HG03095 (cell line): ENCODE measurements around the gene OPTC.

Source experiments
- ATAC-seq: cut with Tn5 transposase; IDR thresholded peaks from one replicate; pipeline ENCODE4 v1.9.1; 2021; ENCODE audit warnings: moderate library complexity; ENCODE audit not compliant: unreplicated experiment

Gene OPTC

DNA sequence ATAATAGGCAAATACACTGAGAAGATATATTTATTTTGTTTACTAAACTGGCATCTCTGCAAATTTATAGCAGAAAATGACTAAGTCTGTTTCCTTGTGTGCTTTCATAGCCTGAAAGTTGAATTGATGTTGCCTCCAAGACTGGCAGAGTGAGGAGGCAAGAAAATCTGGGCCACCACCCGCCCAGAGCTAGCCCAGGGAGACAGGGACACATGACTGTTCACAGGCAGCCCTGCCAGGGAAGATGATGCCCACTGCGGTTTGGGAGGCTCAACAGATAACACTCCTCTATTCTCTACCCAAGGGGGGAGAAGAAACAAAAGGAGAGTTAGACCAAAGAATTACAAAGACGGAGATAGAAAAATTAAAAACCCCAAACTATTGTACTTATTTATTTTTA lies 37.1 kb downstream of the OPTC start:
- ATAC-seq: no peak

DNA sequence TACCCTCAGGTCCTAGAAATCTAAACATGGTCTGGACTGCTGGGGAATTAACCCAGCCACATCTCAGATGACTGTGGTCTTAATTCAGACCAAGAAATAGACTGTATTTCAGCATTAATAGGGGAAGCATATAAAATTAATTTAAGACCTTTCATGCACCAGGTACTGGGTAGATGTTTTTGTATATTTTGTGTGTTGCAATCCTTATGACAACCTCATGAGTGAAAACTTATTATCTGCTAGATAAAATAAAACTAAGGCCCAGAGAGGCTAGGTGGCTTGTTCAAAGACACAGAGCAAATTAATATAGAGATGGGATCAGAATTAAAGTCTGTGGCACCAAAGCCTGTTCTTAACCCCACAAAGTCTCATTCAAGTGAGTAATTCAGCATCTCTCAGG lies 40.1 kb downstream of the OPTC start:
- no peak for ATAC-seq

DNA sequence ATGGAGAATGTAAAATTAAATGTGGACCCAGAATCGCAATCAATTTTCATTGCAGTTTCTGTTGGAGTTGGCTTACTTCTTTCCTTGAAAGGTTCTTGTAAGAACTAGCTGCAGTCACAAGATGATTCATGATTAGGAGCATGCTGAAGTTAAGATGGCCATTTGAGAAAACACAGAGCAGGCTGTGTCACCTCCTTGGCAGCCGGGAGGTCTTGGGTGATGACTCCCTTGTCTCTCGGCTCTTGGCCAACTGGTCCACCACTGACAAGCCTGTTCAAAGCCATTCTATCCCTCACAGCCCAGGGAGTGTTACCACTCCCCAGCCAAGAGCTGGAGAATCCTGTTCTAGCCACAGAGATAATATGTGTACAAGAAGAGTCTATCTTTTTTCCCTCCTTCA lies 40.6 kb downstream of the OPTC start:
- ATAC-seq: no peak

DNA sequence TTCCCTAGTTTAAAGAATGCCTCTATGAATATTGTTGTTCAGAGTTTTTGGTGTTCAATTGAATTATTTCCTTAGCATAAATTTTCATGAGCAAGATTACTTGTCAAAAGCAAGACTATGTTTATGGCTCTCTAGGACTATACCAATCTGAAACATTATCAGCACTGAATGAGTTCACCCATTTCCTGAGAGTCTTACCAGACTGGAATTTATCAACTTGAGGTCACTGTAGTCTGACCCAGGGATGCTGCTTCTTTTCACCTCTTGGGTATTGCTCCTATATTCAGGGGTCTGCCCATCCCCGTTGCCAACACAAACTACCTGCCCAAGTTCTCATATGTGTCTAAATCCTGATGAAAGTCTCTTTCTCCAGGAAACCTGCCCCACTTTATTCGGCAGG lies 42.6 kb downstream of the OPTC start:
- ATAC-seq: no peak

DNA sequence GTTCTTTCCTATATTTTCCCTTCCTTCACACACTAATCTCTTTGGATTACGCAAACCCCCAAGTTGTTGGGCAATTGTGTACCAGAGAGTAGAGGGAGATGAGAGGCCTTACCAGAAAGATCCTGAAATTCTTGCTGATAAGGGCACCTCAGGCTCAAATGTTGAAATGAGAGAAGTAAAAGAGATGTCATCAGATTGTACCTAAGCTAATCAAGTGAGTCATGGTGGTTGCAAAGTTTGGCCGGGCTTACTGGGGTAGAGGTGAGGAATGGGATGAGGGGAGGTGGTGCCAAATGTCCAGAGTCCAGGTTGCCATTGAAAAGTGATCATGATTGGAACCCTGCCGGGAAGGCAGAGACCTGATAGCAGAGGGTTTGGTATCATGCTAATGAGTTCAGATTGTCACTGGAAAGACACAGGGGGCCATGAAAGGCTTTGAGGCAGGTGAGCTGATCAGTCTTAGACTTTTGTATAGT lies 43.1 kb downstream of the OPTC start:
- ATAC-seq: no peak

DNA sequence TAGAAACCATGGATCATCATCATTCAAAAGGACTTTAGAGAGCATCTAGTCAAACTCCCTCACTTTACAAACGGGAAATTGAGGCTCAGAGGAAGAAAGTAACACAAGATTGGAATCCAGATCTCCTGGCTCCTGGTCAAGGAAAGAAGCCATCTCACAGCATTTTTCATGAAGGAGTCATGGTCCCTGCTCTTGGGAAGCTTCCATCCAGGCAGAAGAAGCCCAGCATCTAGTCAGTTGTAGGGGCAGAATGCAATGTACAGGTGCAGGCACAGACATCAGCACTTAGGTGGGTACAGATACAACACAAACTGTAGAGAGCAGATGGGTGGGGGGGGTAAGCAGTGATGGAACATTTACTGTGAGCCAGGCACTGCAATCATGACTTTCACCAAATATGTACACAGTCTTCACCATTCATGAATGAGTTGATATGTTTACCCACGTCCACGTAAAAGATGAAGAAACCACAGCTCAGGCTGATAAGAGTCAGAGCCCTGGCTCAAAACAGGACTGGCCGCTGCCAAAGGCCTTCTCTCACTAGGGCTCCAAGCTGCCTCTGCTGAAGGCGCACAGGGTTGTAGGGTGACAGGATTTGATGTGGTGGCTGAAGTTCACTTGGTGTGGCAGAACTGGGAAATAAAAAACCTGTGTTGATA lies 44.0 kb downstream of the OPTC start:
- no peak for ATAC-seq

DNA sequence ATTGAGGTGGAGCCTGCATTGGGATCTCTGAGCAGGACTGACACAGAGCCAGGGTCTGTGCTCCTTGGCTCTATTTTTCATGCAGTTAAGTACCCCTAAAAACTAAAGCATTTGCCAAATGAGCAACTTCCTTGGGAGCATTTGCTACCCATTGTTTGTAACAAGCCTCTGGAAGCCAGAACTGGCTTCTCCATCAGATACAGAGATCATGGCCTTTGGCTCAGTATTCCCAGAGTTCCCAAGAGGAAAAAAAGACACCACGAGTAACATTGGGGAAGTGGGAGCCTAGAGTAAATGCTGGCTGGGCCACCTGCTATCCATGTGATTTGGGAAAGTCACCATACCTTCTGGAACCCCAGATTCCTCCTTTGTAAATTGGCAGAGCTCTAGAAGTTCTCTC lies 44.8 kb downstream of the OPTC start:
- ATAC-seq: no peak

DNA sequence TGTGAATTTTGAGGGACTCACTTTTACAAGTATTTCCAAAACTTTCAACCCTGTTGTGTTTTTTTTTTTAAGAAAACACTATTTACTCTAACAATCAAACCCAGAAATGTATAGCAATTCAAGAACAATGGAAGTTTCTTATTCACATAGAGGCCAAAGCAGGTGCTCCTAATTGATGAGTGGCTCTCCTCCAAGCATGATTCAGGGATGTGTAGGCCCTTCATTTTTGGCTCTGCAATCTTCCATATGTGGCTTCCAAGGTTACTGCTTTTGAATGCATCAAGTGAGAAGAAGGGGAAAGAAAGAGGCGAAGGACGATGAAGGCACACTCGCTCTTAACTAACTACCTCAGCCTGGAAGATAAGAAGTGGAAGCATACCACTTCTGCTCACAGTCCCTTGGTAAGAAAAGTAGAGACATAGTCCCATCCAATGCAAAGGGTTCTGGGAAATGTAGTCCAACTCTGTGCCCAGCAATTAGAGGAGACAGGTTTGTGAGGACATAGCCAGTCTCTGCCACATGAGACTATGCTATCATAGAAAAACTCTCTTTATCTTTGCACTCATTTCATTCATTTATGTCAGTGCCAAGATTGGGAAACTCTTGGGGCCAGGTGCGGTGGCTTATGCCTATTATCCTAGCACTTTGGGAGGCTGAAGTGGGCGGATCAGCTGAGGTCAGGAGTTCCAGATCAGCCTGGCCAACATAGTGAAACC lies 46.0 kb downstream of the OPTC start:
- ATAC-seq: no peak

DNA sequence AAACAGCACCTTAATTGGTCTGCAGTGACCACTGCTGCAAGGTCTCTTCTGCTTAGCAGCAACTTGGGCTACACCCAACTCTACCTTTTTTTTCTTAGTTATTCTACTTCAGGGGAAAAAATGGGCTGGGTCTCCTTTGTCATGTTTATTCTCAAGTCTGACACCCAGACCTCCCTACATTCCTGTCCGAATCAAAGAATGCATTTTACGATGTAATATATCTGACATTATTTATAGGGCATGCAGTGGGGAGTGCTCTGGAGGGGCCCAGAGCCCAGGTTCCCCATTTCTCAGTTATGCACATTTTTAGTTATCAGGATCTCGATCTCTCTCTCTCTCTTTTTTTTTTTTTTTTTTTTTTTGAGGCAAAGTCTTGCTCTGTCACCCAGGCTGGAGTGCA lies 50.5 kb downstream of the OPTC start:
- no peak for ATAC-seq

DNA sequence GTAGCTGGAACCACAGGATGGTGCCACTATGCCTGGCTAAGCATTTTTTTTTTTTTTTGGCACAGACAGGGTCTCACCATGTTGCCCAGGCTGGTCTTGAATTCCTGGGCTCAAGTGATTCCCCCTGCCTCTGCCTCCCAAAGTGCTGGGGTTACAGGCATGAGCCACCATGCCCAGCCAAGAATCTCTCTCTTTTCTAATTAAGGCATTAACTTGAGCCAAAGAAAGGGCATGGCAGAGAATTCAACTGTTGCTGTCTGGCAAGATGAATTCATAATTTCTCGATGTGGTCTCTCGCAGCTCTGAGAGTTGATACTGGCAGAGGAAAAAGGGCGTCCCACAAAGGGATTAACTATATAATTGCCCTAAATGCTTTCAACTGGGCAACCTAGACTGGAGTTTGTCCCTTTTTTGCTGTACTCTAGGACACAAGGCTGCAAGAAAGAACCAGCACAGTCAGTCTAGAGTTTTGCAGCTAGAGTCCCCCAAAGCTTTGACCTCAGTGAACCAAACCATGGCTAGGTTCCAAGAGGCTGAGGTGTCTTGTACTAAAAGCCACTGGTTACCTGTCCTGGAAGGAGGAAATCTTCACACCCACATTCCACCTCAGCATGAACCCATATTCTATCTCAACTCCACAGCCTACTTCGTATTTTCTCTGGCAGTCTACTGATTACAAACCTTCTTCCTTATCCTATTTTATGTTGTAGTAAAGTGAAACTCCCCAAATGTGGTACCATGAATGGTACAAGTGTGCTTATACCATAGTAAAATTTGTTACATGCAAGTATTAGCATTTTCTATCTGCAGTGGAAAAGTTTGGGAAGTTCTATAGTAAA lies 51.2 kb downstream of the OPTC start:
- ATAC-seq: no peak

DNA sequence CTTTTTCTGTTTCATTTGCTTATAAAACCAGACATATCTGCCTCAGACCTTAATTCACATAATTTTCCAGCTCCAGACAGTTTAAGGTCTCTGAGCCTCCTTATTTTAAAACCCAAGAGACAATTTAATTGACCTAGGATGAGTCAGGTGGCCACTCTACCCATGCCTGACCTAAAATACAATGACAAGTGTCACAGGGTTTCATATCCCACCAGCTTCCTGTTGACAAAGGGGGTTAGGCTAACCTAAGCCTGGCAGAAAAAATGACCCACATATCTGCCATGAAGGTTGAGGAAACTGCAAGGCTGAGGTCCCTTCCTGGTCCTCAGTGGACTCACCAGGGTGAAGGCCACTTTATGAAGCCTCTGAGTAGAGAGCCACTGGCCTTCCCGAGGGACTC lies 52.3 kb downstream of the OPTC start:
- ATAC-seq: no peak

DNA sequence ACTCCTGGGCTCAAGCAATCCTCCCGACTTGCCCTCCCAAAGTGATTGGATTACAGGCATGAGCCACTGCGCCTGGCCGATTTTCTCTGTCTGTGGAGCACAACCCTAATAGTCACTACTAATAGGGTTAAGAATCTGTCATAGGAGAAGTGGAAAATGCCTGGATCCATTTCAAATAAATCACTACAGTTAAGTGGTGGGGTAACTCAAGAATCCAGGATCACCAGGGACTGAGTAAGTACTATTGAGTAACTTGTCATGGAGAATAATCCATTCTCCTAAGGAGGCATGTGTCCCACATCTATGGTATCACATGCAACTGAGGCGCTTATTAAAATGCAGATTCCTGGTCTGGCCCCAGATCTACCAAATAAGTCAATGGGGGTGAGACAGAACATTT lies 53.2 kb downstream of the OPTC start:
- no peak for ATAC-seq

DNA sequence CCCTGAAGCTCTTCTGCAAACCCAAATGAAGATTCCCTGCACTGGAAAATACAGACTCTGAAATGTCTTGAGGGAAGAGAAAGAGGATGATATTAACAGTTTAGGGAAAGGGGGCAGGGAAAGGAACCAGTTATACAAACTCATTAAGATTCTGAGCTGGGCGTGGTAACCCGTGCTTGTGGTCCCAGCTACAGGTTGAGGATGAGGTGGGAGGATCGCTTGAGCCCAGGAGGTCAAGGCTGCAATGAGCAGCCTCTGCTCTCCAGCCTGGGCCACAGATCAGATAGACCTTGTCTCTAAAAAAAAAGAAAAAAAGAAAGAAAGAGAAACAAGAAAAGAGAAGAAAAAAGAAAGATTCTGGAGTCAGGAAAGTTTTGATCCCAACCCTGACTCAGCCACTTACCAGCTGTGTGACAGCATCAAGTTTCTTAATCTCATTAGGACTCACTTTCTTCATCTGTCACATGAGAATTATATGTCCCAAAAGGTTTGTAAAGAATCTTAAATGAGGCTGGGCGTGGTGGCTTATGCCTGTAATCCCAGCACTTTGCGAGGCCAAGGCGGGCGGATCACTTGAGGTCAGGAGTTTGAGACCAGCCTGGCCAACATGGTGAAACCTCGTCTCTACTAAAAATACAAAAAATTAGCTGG lies 53.9 kb downstream of the OPTC start:
- no peak for ATAC-seq

DNA sequence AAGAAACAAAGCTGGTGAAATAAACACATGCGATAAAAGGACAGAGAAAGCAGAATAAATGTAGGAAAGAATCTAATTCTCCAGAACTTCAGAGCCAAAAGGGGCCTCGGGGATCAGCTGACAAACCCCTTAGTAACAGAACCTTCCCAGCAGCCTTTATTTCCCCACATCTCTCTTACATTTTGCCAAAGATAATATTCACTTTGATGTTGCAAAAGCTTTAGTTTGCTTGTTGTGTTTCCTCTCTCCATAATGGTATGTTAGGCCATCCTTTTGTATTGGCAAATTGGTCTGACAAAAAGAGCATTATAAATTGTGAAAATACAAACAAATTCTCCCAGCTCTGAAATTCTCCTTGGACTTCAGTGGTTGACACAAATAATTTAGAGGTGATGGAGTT lies 54.9 kb downstream of the OPTC start:
- ATAC-seq: no peak

DNA sequence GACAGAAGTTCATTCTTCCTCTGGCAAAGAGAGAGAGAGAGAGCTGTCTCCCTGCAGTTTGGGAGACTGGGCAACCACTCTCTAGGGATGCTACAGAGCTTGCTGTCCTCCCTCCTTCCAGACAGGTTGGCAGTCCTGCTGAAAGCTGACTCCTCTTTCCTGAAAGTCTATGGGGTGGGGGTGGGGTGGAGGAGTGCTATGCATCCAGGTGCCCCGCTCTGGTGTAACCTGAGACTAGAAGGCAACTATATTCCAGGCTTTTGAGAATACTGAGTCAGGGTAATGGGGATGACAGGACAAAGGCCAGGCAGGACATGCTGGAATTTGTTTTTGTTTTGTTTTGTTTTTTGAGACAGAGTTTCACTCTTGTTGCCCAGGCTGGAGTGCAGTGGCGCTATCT lies 55.4 kb downstream of the OPTC start:
- no peak for ATAC-seq

DNA sequence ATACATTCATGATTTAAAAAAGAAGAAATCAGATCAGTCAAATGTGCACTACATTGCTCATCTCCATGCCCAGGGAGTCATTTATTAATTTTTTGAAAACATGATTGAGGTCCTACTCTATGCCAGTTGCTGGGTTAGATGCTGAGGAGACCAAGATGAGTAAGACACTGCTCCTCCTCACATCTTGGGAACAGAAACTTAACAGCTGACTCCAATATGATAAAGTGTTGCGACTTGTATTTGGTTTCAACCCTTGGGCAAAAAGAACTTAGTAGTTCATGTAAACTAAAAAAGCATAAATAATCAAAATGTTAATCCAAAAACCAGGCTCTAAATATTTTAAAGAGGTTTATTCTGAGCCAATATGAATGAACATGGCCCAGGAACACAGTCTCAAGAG lies 56.9 kb downstream of the OPTC start:
- no peak for ATAC-seq

DNA sequence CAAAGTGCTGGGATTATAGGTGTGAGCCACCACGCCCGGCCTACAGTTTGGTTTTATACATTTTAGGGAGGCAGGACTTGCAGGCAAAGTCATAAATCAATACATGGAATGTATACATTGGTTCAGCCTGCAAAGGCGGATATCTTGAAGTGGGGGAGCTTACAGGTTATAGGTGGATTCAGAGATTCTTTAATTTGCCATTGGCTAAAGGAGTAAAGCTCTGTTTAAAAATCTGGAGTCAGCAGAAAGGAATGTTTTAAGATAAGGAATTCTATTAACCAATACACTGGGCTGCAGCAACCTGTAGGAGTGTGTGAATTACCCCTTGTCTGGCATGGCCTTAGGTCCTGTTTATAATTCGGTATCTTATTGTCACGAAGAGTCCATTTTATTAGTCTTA lies 57.6 kb downstream of the OPTC start:
- ATAC-seq: no peak

DNA sequence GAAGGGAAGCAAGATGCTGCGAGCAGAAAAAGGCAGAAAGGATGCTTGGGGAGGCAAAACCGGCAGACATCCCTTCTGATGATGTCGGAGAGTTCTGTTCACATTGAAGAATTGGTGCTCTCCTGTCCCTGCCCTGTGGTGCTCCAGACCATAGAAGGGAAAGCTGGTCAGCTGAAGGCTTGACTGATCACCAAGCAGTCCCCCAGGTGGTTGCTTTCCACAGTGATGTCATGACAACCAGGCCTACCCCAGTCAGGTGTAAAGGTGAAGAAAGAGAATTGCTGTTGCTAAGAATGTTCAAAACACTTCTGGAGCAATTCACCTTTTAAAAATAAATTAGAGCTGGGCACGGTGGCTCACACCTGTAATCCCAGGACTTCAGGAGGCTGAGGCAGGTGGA lies 59.5 kb downstream of the OPTC start:
- ATAC-seq: no peak

DNA sequence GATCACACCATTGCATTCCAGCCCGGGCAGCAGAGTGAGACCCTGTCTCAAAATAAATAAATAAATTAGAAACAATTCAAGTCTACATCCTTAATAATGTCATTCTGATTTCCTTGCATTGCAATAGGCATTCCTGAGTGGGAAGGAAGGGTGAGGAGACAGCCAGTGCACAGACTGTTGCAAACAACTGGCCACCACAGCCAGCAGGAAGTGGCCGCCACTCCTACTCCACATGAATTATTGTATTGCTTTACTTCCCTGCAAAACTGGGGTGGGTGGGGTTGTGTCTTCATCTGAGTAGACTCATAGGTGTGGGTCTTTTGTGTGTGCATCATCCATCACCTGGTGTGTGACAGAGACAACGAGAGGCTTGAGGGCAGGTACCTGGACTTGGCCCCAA lies 60.1 kb downstream of the OPTC start:
- ATAC-seq: no peak

DNA sequence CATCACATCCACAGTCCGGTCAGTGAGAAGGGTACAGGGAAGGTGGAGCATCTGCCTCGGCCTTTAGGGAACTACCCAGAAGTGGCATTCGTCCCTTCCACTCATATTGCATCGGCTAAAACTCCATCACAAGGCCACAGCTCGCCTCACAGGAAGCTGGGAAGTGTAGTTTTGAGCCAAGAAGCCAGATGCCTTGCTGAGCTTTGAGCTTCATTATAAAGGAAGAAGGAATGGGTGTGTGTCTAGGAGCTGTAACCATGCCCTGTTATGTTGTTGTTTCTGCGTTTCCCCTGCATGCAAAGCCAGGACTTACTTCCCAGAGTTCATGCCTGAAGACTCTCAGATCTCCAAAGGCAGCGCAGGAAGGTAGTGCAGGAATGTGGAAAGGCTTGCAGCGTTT lies 61.1 kb downstream of the OPTC start:
- ATAC-seq: no peak

DNA sequence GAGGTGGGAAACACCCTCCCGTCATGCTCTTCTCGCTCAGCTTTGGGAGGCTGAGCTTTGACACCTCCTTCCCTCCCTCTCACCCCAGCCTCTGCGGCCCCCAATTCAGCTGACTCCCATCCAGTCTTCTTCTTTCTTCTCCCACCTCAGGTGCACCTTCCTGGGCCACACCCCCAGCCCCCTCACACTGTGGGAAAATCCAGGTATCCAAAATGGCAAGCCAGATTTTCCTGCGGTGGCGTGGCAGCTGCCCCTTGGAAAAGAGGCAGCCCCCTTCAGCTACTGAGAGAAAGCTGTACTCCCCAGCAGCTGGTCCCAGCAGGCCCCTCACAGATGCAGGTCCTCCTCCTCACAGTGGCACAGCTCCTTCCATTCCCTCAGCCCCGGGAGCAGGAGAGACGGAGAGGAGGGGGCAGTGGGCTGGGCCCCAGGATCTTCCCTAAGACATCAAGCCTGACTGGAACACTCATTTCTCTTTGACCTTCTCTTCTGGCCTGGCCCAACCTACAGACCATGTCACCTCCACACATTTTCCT lies 61.6 kb downstream of the OPTC start:
- no peak for ATAC-seq
